ENCODE results near the gene ZNF70. TPM values are rescaled to one million over a fixed set of nuclear protein-coding genes. Genes with fewer than 3 reads are reported as not detected.

The ZNF70 gene
- total and polyA plus RNA-seq, 7 donors = 0.23 to 5.5 (median 2.6) TPM

GRCh38 chr22:23782703-23783102 lies 31.8 kb upstream of the ZNF70 start:
- WGBS, 2 donors = 86 to 90% methylated on average over 1 of the region's 1 CpG
- Histone ChIP-seq H3K4me3 (no peak overlapping the region), H3K27ac (no peak overlapping the region), H3K9me3 (no peaks in the 10 kb centered on the region), H3K27me3 (no peaks in the 10 kb centered on the region), H3K4me1 (peaks cover 0 to 21% (median 18%) of the 10 kb centered on the region in 4 donors), H3K36me3 (no peaks in the 10 kb centered on the region)
- TF ChIP-seq EP300 (IDR thresholded peaks at IDR 0.05) (no peak), CTCF (IDR thresholded peaks at IDR 0.05) (no peak), POLR2A (IDR thresholded peaks at IDR 0.05) (no peak), POLR2AphosphoS5 (IDR thresholded peaks at IDR 0.05) (no peak)
- no peak for DNase-seq
- intact Hi-C loops (cut with DNase I) = no loop called here

GRCh38 chr22:23782252-23782651 lies 31.3 kb upstream of the ZNF70 start:
- TF ChIP-seq CTCF (IDR thresholded peaks at IDR 0.05) = no peak
- no peak for TF ChIP-seq EP300 (IDR thresholded peaks at IDR 0.05)
- no peak for TF ChIP-seq POLR2A (IDR thresholded peaks at IDR 0.05)
- TF ChIP-seq POLR2AphosphoS5 (IDR thresholded peaks at IDR 0.05) = no peak

GRCh38 chr22:23781511-23782183 lies 30.7 kb upstream of the ZNF70 start:
- no peak for DNase-seq
- Histone ChIP-seq H3K4me3 (no peak overlapping the region), H3K36me3 (no peaks in the 10 kb centered on the region), H3K4me1 (peaks cover 0 to 24% (median 21%) of the 10 kb centered on the region in 4 donors), H3K27me3 (no peaks in the 10 kb centered on the region), H3K27ac (no peak overlapping the region), H3K9me3 (no peaks in the 10 kb centered on the region)
- intact Hi-C loops (cut with DNase I) = no loop called here
- 82 to 83% methylated on average over 14 of the region's 14 CpGs for WGBS, 2 donors
- no peak for TF ChIP-seq POLR2A (IDR thresholded peaks at IDR 0.05)
- TF ChIP-seq CTCF (IDR thresholded peaks at IDR 0.05) = no peak
- no peak for TF ChIP-seq EP300 (IDR thresholded peaks at IDR 0.05)
- no peak for TF ChIP-seq POLR2AphosphoS5 (IDR thresholded peaks at IDR 0.05)

More at GRCh38 chr22:23782252-23782651, 31.3 kb upstream of the ZNF70 start:
- Histone ChIP-seq H3K36me3 (no peaks in the 10 kb centered on the region), H3K27ac (no peak overlapping the region), H3K9me3 (no peaks in the 10 kb centered on the region), H3K4me3 (no peak overlapping the region), H3K4me1 (peaks cover 0 to 22% (median 20%) of the 10 kb centered on the region in 4 donors), H3K27me3 (no peaks in the 10 kb centered on the region)
- WGBS, 2 donors = 95% methylated on average over 16 of the region's 16 CpGs
- no peak for DNase-seq
- intact Hi-C loops (cut with DNase I) = no loop called here

GRCh38 chr22:23781065-23781464 lies 30.2 kb upstream of the ZNF70 start:
- Histone ChIP-seq H3K36me3 (no peaks in the 10 kb centered on the region), H3K27ac (peak overlapping the region in 1 of 4 donors; percentile 28), H3K27me3 (no peaks in the 10 kb centered on the region), H3K4me3 (no peak overlapping the region), H3K9me3 (no peaks in the 10 kb centered on the region), H3K4me1 (peaks cover 0 to 18% (median 15%) of the 10 kb centered on the region in 4 donors)
- no peak for DNase-seq
- intact Hi-C loops (cut with DNase I) = no loop called here
- 92 to 93% methylated on average over 15 of the region's 15 CpGs for WGBS, 2 donors
- TF ChIP-seq CTCF (IDR thresholded peaks at IDR 0.05) = no peak
- TF ChIP-seq POLR2AphosphoS5 (IDR thresholded peaks at IDR 0.05) = no peak
